ENCODE data around the gene NOL4L.

NOL4L gene

DNA sequence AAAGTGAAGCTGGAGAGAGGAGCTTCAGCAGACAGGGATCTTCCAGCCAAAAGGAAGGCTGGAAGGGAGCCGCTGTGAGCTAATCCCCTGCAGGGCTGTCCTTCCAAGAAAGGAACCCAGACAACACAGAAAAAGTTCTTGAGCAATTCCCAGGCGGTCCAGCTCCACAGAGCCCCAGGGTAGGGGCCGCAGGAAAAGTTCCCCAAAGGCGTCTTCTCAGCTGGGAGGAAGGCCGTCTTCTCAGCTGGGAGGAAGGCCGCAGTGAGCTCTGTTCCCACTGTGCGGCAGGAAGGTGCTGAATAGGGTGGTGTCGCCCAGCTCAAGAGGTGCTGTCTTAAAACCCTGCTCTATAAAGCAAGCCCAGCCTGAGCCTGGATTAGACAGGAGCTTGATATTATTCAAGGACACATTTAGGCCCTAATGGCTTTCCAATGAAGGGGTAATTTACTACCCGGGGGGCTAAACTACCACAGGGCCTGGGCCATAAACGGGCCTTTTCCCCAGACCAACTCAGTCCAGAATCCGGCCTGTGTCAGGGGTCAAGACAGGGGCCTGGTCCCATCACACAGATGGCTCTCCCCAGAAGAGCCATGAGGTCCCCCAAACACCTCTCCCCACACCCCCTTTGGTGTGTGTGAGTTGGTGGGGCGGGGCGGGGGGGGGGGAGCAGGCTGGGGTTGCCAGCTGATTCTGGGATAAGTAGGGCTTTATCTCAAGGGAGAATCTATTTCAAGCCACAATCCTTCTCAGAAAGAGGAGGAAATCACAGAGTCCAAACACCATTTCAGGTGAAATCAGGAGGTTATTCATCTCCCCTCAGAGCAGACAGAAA lies 103.6 kb downstream of the NOL4L start:
- no peak for DNase-seq

DNA sequence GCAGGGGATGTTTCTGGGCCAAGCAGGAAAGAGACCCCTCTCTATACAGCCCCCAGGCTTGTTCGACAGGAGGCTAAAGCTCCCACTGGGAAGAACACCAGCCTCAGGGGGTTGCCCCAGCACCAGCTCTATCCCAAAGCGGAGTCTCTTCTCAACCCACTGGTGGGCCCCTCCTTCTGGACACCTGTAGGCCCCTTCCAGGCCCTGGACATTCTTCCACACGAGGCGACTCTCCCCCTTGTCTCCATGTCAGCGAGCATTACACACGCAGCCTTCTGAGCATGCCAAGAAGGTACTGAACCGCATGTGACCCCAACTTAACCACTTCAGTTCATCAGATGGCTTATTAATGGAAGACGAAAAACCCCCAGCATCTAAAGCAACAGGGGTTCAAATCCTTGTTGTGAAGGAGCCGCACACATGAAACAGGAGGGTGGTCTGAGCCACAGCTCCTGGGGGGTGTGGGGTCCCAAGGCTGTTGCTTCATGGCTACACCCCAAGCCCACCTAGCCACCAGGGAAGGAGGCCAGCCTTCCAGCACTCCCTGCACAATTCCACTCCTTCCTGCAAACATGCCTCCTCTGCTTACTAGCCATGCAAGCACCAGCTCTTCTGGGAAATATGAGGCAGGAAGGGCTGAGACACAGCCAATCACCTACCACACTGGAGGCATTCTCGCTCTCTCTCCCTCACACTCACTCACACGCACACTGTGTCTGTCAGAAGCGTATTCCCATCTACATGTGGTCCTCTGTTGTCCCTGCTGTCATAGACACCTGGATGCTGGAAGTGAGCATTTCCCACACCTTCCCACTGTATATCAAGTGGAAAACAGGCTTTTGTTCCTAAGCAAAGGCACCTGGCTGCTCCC lies 104.5 kb downstream of the NOL4L start:
- no peak for DNase-seq

DNA sequence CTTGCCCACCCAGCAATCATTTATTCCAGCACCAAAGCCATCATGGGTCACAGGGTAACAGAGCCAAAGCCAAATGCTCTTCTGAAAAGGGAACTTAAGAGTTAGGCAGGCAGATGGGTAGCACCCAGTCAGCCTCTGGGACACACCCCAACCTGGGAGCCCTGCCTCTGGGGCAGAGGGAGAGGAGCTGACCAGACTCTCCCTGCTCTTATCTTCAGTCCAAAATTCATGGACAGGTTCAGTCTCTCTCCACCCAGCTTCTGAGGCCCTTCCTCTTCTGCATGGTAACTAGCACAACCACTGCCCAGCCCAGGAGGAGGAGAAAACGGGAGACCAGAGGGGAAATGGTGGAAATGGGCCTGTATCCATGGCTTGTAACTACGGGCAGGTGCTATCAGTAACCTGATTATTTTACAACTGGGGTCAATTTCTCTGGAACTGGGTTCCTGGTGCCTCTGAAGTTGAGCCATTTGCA lies 105.4 kb downstream of the NOL4L start:
- no peak for DNase-seq

GRCh38 chr20:32479012-32479411 lies 106.1 kb downstream of the NOL4L start:
- DNase-seq, result no peak

DNA sequence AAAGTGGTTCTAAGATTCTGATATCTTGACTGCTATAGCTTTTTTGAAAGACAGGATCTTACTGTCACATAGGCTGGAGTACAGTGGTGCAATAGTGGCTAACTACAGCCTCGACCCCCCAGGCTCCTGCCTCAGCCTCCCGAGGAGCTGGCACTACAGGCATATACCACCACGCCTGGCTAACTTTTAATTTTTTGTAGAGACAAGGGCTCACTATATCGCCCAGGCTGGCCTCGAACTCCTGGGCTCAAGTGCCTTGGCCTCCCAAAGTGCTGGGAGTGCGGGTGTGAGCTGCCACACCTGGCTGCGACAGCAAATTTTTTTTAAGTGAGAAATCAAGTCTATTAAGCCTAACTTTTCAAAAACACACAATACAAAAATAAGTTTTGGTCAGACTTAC lies 106.6 kb downstream of the NOL4L start:
- no peak for DNase-seq

DNA sequence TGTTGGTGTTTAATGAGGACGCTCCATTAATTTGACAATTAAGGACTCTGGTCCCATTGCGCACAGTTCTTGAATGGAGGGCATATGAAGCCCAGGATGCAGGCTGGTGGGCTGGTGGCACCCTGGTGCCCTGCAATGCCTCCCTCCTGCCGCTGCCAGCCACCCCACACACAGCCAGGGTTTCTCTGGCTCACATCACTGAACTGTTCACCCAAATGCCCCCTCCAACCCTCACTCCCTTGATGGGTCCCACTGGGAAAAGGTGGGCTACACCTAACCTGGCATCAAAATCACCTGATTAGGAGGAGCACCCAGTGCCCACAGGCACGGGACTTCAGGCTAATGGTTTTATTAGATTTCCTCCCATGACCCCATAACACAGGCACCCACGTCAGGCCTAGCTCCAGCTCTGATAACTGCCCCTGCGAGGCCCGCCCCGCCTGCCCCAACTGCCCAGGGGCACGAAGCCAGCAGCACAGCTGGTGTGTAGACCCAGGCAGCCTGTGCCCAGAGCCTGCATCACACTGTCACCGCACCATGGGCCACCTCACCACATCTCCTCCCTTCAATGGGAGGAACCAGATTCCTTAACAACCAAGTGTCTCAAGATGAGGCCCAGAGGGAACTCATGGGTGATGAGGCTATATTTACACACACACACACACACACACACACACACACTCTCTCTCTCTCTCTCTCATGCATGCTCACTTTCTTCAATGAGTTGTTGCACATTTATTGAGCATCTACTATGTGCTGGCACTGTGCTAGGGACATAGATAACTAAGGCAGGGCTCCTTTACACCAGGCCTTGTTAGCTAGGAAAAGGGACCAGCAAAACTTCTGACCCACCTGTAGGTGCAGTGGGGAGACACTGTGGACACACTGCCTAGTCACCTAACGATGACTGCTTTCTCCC lies 107.3 kb downstream of the NOL4L start:
- no peak for DNase-seq

DNA sequence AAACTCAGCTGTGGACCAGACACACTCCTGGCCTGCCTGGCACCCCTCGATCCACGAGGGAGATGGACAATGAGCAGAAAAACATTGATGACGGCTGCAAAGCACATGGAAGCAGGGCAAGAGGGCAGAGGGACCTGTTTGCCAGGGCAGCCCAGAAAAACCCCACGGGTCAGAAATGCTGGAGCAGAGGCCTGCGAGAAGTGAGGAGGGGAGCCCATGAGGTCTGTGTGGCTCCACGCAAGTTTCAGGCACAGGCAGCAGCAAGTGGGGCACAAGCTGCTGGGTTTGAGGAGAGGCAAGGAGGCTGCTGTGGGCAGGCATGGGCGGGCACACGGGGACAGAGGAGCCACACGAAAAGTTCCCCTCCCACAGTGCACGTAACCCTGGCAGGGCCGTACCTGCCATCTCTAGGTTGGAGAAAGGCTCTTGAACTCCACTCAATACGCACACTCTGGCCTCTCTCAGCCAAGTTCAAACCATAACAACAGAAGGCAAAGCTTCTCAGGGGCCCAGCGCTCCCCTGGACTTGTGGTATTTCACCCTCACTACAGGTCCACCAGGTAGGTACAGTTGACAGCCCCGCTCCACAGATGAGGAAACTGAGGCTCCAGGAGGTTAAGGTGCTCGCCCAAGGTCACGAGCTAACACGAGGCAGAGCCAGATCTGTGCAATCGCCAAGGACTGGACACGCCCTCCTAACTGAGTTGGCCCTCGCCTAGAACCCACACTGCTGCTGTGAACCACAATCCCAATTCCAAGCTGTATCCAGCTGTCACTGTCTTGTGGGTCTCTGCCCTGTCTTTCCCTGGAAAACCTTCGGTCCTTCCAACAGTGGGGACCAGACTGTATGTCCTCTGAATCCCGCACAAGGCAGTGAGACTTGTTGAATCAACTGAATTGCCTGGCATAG lies 108.2 kb downstream of the NOL4L start:
- no peak for DNase-seq

- no peak for DNase-seq
Observed at GRCh38 chr20:32474967-32475811, 109.9 kb downstream of the NOL4L start.

DNA sequence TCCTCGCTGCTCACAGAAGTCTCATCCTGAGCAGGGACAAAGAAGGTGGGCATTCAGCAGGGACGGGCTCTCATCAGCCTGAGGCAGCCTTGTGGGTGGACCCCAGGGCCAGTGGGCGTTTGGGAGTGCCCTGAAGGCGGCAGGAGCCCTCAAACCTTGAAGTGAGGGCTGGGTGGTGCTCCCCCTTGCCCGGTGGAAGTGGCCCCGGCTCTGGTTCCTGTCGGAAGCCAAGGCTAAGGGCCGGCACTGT lies 110.5 kb downstream of the NOL4L start:
- DNase-seq, result no peak

GRCh38 chr20:32474009-32474716 lies 111.0 kb downstream of the NOL4L start:
- DNase-seq, result no peak

GRCh38 chr20:32473231-32474008 lies 111.7 kb downstream of the NOL4L start:
- no peak for DNase-seq

- DNase-seq, result no peak
Observed at GRCh38 chr20:32472581-32473207, 112.4 kb downstream of the NOL4L start.

DNA sequence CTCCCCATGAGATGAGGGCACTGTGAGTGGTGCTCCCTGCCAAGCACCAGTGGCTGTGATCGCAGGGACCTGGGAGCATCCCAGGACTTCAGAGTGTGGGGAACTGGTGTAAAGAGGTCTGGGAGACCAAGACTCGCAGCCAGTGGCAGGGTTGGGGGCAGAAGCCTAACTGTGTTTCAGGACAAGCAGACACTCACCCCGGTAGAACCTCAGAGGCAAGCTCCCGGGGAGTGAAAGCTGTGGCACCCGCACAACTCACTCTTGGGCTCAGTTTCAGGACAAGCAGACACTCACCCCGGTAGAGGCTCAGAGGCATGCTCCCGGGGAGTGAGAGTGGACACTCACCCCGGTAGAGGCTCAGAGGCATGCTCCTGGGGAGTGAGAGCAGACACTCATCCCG lies 114.2 kb downstream of the NOL4L start:
- no peak for DNase-seq

GRCh38 chr20:32470025-32470861 lies 114.9 kb downstream of the NOL4L start:
- no peak for DNase-seq

DNA sequence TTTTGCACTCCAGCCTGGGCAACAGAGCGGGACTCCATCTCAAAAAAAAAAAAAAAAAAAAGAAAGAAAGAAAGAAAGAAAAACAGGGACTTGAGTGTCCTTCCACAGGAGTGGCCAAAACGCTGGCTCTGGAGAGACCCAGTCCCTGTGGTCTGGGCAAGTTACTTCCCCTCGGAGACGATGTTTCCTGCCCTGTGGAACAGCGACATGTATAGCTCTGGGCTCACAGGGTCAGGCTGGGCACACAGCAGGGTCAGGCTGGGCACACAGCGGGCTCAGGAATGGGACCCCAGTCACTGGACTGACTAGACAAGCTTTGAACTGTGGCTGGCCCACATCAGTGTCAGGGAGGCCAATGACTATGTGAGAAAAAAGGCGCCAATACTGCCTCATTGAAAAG lies 116.3 kb downstream of the NOL4L start:
- DNase-seq, result no peak

DNA sequence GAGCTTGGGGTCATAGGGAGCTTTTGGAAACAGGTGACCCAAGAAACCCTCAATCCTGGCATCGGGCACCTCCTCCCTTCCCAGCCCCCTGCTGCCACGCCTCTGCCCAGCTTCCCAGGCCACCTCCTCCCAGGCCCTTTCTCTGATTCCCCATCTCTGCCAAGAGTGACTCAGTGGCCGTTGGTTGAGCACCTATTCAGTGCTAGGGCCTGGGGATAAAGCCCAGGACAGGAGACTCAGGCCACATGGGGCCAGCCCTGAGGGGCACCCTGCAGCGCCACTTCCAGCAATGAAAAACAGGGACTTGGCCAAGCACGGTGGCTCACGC lies 116.9 kb downstream of the NOL4L start:
- DNase-seq, result no peak

GRCh38 chr20:32467506-32468312 lies 117.4 kb downstream of the NOL4L start:
- DNase-seq, result no peak

Data from stimulated activated CD8-positive, alpha-beta memory T cell treated with anti-CD3 and anti-CD28 coated beads, Interleukin-4, amount 100 ng/mL, for 48 hours (primary cell).